NK-92 (cell line): ENCODE results near the gene RSBN1.
"Not testable (repeated sequence)": the region's sequence is repeated elsewhere in the genome, so short reads cannot be mapped to it uniquely, and the experiment has no call there.

ENCODE experiments used
- DNase-seq: peaks from one replicate; lab custom pipeline; 2025; ENCODE audit not compliant: unreplicated experiment; lab: John Stamatoyannopoulos, UW

RSBN1 gene

GRCh38 chr1:113783254-113784103 is 28.8 kb downstream of the RSBN1 start:
- no peak for DNase-seq

GRCh38 chr1:113782406-113782805 is 29.9 kb downstream of the RSBN1 start:
- DNase-seq, result no peak

- DNase-seq, result no peak
These were observed 31.7 kb downstream of the RSBN1 start for GRCh38 chr1:113780374-113781146.

- DNase-seq, result no peak
These were observed 32.7 kb downstream of the RSBN1 start for GRCh38 chr1:113779542-113779941.

GRCh38 chr1:113777561-113777960 is 34.7 kb downstream of the RSBN1 start:
- no peak for DNase-seq

- no peak for DNase-seq
These were observed 42.2 kb downstream of the RSBN1 start for GRCh38 chr1:113770031-113770430.

GRCh38 chr1:113769601-113769970 is 42.7 kb downstream of the RSBN1 start:
- DNase-seq, result no peak

GRCh38 chr1:113768916-113769600 is 43.2 kb downstream of the RSBN1 start:
- no peak for DNase-seq

- no peak for DNase-seq
These were observed 46.7 kb downstream of the RSBN1 start for GRCh38 chr1:113765306-113766230.

- DNase-seq, result no peak
These were observed 48.6 kb downstream of the RSBN1 start for GRCh38 chr1:113763661-113764060.

GRCh38 chr1:113761937-113762336 is 50.3 kb downstream of the RSBN1 start:
- DNase-seq, result no peak

GRCh38 chr1:113760102-113761080 is 51.9 kb downstream of the RSBN1 start:
- no peak for DNase-seq

- DNase-seq, result no peak
These were observed 52.8 kb downstream of the RSBN1 start, which contains the start of gene PHTF1 for GRCh38 chr1:113759333-113760101. Gene PHTF1 (minus strand): TSS chr1:113759486. CDS start chr1:113758703, 783 bp downstream.

GRCh38 chr1:113758631-113759332 is 53.5 kb downstream of the RSBN1 start:
- DNase-seq, result no peak

GRCh38 chr1:113756461-113756860 is 55.8 kb downstream of the RSBN1 start:
- DNase-seq, result no peak

- DNase-seq, result not testable (repeated sequence)
These were observed 58.9 kb downstream of the RSBN1 start for GRCh38 chr1:113753333-113753732.

GRCh38 chr1:113751516-113751915 is 60.8 kb downstream of the RSBN1 start:
- DNase-seq, result no peak

- no peak for DNase-seq
These were observed 61.2 kb downstream of the RSBN1 start for GRCh38 chr1:113751114-113751513.
